HEK293 (cell line): Measurements from ENCODE around the gene TRIM36.

Experiments used
- CTCF ChIA-PET: fragments of 350-600 bp; formaldehyde crosslinking; extraction: SDS; loops from one replicate; lab custom pipeline; 2021; ENCODE audit warnings: antibody characterized with exemption; lab: Yijun Ruan, JAX
- POLR2A ChIA-PET: fragments of 300-600 bp; formaldehyde crosslinking; extraction: SDS; loops from one replicate; lab custom pipeline; 2020; ENCODE audit warnings: antibody characterized with exemption, inconsistent platforms; lab: Yijun Ruan, JAX
- H3K27ac ChIP-seq: fragments of 200-500 bp; sonication (Bioruptor generic); 2 replicates; pipeline ENCODE4 v1.5.1; 2014; ENCODE audit warnings: low read depth, low read length, control low read depth, inconsistent platforms; ENCODE audit errors: extremely low read depth
- H3K36me3 ChIP-seq, 2 experiments: fragments of 200-500 bp in 1 of 2; sonication (Bioruptor generic) in 1 of 2; 1 replicate in 1 of 2; 2 replicates in 1 of 2; pipeline ENCODE4 v1.5.1; 2014 to 2017; ENCODE audit warnings: inconsistent platforms in 2 of 2, low read length in 2 of 2; ENCODE audit not compliant: control insufficient read depth in 2 of 2, insufficient read depth in 1 of 2
- H3K4me1 ChIP-seq: fragments of 200-500 bp; sonication (Bioruptor generic); 2 replicates; pipeline ENCODE4 v1.5.1; 2014; ENCODE audit warnings: mild to moderate bottlenecking, low read length, inconsistent platforms; ENCODE audit not compliant: control insufficient read depth, insufficient read depth
- H3K4me3 ChIP-seq: 2 replicates; pipeline ENCODE4 v1.5.1; 2011; ENCODE audit warnings: low read depth, mild to moderate bottlenecking, control low read depth, low read length, moderate library complexity
- H3K9me3 ChIP-seq: fragments of 200-500 bp; sonication (Bioruptor generic); 2 replicates; pipeline ENCODE4 v1.5.1; 2014; ENCODE audit warnings: low read depth, low read length, inconsistent platforms; ENCODE audit not compliant: control insufficient read depth, insufficient read depth
- KLF7 ChIP-seq: fragments of 450-650 bp; formaldehyde crosslinking; IDR thresholded peaks from 2 replicates; pipeline ENCODE4 v1.5.1; 2016; ENCODE audit warnings: missing biosample characterization, missing genetic modification characterization, borderline replicate concordance
- TSHZ1 ChIP-seq: fragments of 450-650 bp; formaldehyde crosslinking; IDR thresholded peaks from 2 replicates; pipeline ENCODE4 v1.5.1; 2016; ENCODE audit warnings: missing biosample characterization, missing genetic modification characterization, borderline replicate concordance
- ZBTB49 ChIP-seq: fragments of 450-650 bp; formaldehyde crosslinking; IDR thresholded peaks from 2 replicates; pipeline ENCODE4 v1.5.1; 2016; ENCODE audit warnings: missing biosample characterization, missing genetic modification characterization, low read depth
- ZFP41 ChIP-seq: fragments of 450-650 bp; formaldehyde crosslinking; IDR thresholded peaks from 2 replicates; pipeline ENCODE4 v1.5.1; 2016; ENCODE audit warnings: missing biosample characterization, missing genetic modification characterization, borderline replicate concordance
- ZIC2 ChIP-seq: fragments of 450-650 bp; formaldehyde crosslinking; IDR thresholded peaks from 2 replicates; pipeline ENCODE4 v1.5.1; 2016; ENCODE audit warnings: missing biosample characterization, missing genetic modification characterization
- ZNF23 ChIP-seq: fragments of 450-650 bp; formaldehyde crosslinking; IDR thresholded peaks from 2 replicates; pipeline ENCODE4 v1.5.1; 2016; ENCODE audit warnings: missing biosample characterization, missing genetic modification characterization, borderline replicate concordance
- ZNF274 ChIP-seq, 2 experiments: fragments of 200-500 bp in 1 of 2; fragments of 450-650 bp in 1 of 2; sonication (Bioruptor generic) in 1 of 2; formaldehyde crosslinking in 1 of 2; IDR thresholded peaks; 2 replicates each; pipeline versions ENCODE4 v1.5.1 to v1.6.1; 2014 to 2016; ENCODE audit warnings: borderline replicate concordance in 1 of 2, inconsistent platforms in 1 of 2, low read length in 1 of 2, missing biosample characterization in 1 of 2, missing genetic modification characterization in 1 of 2
- ZNF350 ChIP-seq: fragments of 450-650 bp; formaldehyde crosslinking; IDR thresholded peaks from 2 replicates; pipeline ENCODE4 v1.5.0; 2017; ENCODE audit warnings: missing biosample characterization, mild to moderate bottlenecking, missing genetic modification characterization
- ZNF366 ChIP-seq: fragments of 450-650 bp; formaldehyde crosslinking; conservative IDR thresholded peaks from 2 replicates; pipeline ENCODE4 v1.5.1; 2016; ENCODE audit warnings: missing biosample characterization, missing genetic modification characterization
- ZNF394 ChIP-seq: fragments of 450-650 bp; formaldehyde crosslinking; IDR thresholded peaks from 2 replicates; pipeline ENCODE4 v1.5.1; 2016; ENCODE audit warnings: missing biosample characterization, missing genetic modification characterization, mild to moderate bottlenecking, moderate library complexity, borderline replicate concordance
- ZNF449 ChIP-seq: fragments of 450-650 bp; formaldehyde crosslinking; IDR thresholded peaks from 2 replicates; pipeline ENCODE4 v1.5.1; 2017; ENCODE audit warnings: missing biosample characterization, mild to moderate bottlenecking, missing genetic modification characterization, moderate library complexity
- ZNF548 ChIP-seq: fragments of 450-650 bp; formaldehyde crosslinking; IDR thresholded peaks from 2 replicates; pipeline ENCODE4 v1.5.1; 2016; ENCODE audit warnings: missing biosample characterization, missing genetic modification characterization
- ZNF549 ChIP-seq: fragments of 450-650 bp; IDR thresholded peaks from 2 replicates; pipeline ENCODE4 v1.5.1; 2018; ENCODE audit warnings: missing biosample characterization, missing genetic modification characterization, mild to moderate bottlenecking, inconsistent platforms, moderate library complexity
- ZNF664 ChIP-seq: fragments of 450-650 bp; formaldehyde crosslinking; IDR thresholded peaks from 2 replicates; pipeline ENCODE4 v1.5.1; 2016; ENCODE audit warnings: missing biosample characterization, missing genetic modification characterization
- ZNF747 ChIP-seq: fragments of 450-650 bp; formaldehyde crosslinking; IDR thresholded peaks from 2 replicates; pipeline ENCODE4 v1.5.1; 2016; ENCODE audit warnings: missing biosample characterization, missing genetic modification characterization
- ZNF785 ChIP-seq: fragments of 450-650 bp; formaldehyde crosslinking; IDR thresholded peaks from 2 replicates; pipeline ENCODE4 v1.5.1; 2016; ENCODE audit warnings: missing biosample characterization, missing genetic modification characterization
- ZSCAN30 ChIP-seq: fragments of 450-650 bp; IDR thresholded peaks from 2 replicates; pipeline ENCODE4 v1.5.1; 2018; ENCODE audit warnings: missing biosample characterization, mild to moderate bottlenecking, missing genetic modification characterization, moderate library complexity
- TF ChIP-seq, protein P1 (sequence below): fragments of 450-650 bp; formaldehyde crosslinking; conservative IDR thresholded peaks from 2 replicates; pipeline ENCODE4 v1.5.1; 2016; ENCODE audit warnings: low read depth, missing biosample characterization, missing genetic modification characterization
- TF ChIP-seq, protein P2 (sequence below): fragments of 450-650 bp; IDR thresholded peaks from 2 replicates; pipeline ENCODE4 v1.5.1; 2018; ENCODE audit warnings: missing biosample characterization, missing genetic modification characterization

TRIM36 gene

DNA sequence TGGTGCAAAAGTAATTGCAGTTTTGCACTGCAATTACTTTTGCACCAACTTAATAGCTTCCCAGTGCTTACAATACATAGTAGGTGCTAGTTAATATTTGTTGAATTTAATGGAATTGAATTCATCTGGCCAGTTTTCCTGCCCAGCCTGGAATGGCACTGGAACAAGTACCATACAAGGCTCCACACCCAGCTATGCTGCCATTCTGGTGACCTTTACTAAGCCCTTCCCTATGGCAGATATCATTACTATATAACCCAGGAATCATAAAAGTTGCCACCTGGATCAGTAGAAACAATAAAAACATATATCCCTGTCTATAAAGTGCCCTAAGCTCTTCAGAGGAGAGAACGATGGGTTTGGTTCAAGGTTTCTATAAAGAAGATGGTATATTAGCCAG, 22.4 kb upstream of the TRIM36 start:
- TF ChIP-seq ZNF747 (no peak), ZIC2 (tag by site-specific recombination) (no peak), ZNF785 (tag by site-specific recombination) (no peak), ZNF366 (tag by site-specific recombination) (no peak), ZNF350 (no peak), ZNF274 (IDR thresholded peaks at IDR 0.05; ENCODE audit: low read length) (no peak), ZNF274 (tag by site-specific recombination; IDR thresholded peaks at IDR 0.05; ENCODE audit: borderline replicate concordance) (no peak), ZNF449 (tag by site-specific recombination) (no peak), ZNF394 (tag by site-specific recombination) (no peak), ZFP41 (no peak), ZNF664 (tag by site-specific recombination) (no peak), ZNF549 (no peak), ZNF548 (tag by site-specific recombination) (no peak)
- TF ChIP-seq, protein P1, sequence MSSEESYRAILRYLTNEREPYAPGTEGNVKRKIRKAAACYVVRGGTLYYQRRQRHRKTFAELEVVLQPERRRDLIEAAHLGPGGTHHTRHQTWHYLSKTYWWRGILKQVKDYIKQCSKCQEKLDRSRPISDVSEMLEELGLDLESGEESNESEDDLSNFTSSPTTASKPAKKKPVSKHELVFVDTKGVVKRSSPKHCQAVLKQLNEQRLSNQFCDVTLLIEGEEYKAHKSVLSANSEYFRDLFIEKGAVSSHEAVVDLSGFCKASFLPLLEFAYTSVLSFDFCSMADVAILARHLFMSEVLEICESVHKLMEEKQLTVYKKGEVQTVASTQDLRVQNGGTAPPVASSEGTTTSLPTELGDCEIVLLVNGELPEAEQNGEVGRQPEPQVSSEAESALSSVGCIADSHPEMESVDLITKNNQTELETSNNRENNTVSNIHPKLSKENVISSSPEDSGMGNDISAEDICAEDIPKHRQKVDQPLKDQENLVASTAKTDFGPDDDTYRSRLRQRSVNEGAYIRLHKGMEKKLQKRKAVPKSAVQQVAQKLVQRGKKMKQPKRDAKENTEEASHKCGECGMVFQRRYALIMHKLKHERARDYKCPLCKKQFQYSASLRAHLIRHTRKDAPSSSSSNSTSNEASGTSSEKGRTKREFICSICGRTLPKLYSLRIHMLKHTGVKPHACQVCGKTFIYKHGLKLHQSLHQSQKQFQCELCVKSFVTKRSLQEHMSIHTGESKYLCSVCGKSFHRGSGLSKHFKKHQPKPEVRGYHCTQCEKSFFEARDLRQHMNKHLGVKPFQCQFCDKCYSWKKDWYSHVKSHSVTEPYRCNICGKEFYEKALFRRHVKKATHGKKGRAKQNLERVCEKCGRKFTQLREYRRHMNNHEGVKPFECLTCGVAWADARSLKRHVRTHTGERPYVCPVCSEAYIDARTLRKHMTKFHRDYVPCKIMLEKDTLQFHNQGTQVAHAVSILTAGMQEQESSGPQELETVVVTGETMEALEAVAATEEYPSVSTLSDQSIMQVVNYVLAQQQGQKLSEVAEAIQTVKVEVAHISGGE = no peak
- TF ChIP-seq, protein P2, sequence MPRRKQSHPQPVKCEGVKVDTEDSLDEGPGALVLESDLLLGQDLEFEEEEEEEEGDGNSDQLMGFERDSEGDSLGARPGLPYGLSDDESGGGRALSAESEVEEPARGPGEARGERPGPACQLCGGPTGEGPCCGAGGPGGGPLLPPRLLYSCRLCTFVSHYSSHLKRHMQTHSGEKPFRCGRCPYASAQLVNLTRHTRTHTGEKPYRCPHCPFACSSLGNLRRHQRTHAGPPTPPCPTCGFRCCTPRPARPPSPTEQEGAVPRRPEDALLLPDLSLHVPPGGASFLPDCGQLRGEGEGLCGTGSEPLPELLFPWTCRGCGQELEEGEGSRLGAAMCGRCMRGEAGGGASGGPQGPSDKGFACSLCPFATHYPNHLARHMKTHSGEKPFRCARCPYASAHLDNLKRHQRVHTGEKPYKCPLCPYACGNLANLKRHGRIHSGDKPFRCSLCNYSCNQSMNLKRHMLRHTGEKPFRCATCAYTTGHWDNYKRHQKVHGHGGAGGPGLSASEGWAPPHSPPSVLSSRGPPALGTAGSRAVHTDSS (tag by site-specific recombination) = no peak
- TF ChIP-seq, all 188 proteins: peak for 0
- Histone ChIP-seq H3K27ac (no peak overlapping the region), H3K4me1 (no peaks in the 10 kb centered on the region), H3K4me3 (no peak overlapping the region), H3K36me3 (no peaks in the 10 kb centered on the region), H3K9me3 (no peaks in the 10 kb centered on the region)
- ChIA-PET POLR2A (no interaction called here), CTCF (no interaction called here)

DNA sequence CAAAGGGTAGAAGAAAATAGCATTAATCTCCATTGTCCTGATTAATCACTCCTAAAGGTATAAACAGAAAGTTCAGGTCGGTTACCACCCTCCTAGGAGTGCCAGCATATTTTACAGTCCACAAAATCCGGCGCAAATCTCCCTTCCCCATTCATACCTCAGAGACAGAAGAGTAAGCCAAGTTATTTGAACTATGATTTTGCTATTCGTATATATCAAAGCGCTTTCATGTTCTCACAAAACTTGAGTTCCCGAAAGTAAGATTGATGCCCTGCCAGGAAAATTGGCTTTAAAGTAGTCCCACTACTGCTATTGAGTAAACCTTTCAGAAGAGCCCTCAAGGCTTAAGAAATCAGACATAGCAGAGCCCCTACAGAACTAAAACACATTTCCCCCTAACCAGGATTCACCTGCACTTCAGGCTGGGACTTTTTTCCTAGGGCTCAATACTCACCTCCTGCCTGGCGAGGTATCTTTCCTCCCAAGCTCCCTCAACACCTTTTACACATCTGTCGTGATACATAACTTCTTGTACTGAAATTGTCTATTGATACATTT, 21.8 kb upstream of the TRIM36 start:
- Histone ChIP-seq H3K27ac (no peak overlapping the region), H3K36me3 (no peaks in the 10 kb centered on the region), H3K4me1 (no peaks in the 10 kb centered on the region), H3K9me3 (no peaks in the 10 kb centered on the region), H3K4me3 (no peak overlapping the region)
- POLR2A ChIA-PET = no interaction called here
- TF ChIP-seq TSHZ1 (no peak), ZSCAN30 (no peak), ZNF23 (tag by site-specific recombination) (no peak), KLF7 (tag by site-specific recombination) (no peak), ZBTB49 (tag by site-specific recombination) (no peak)
- CTCF ChIA-PET = no interaction called here
